Activated CD4-positive, alpha-beta T cell treated with anti-CD3 and anti-CD28 coated beads for 1 hour (primary cell): ENCODE data around the gene UBASH3B.

ENCODE experiments used
- DNase-seq: peaks from one replicate; pipeline ENCODE4 v3.0.0-alpha.2; 2020

Gene UBASH3B

GRCh38 chr11:122737951-122738693, 82.6 kb downstream of the UBASH3B start:
- no peak for DNase-seq

GRCh38 chr11:122741613-122742300, 86.2 kb downstream of the UBASH3B start:
- no peak for DNase-seq

GRCh38 chr11:122742301-122743018, 86.9 kb downstream of the UBASH3B start:
- no peak for DNase-seq

DNA sequence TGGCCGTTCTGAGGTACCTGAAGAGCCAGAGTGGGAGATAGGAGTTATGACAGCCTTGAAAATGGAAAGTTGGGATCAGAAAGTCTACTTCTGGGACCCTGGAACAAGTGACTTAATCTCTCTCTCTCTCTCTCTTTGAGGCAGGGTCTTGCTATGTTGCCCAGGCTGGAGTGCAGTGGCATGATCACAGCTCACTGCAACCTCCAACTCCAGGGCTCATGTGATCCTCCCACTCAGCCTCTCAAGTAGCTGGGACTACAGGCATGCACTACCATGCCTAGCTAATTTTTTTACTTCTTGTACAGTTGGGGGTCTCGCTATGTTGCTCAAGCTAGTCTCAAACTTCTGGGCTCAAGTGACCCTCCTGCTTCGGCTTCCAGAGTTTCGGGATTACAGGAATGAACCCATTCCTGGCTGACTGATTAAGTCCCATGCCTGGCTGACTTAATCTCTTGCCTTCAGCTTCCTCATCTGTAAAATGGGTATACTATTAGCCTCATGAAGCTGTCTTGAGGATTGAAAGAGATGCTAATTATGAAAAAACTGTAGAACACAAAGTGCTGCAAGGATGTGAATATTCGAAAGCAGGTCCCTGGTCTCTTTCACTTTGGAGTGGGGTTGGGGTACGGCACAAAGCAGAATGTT, 87.7 kb downstream of the UBASH3B start:
- DNase-seq: no peak

DNA sequence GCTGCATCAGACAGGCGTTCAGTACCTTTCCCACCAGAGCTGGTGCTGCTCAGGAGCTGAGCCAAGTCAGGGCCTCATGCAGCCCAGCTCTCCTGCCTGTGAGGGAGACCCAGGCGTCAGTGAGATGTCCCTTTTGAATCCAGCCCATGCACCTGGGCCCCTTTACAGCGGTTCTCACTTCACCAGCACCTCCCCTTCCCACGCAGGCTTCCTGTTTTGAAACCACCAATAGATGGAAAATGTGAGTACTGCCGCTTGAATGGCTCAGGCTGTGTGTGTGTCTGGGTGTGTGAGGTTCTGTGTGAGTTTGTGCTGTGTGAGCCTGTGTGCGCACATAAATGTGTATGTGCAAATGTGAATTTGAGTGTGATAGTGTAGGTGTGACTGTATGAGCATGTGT, 88.4 kb downstream of the UBASH3B start:
- DNase-seq: peak; percentile 72

- DNase-seq: no peak
These were observed 88.8 kb downstream of the UBASH3B start for GRCh38 chr11:122744357-122744756.

DNA sequence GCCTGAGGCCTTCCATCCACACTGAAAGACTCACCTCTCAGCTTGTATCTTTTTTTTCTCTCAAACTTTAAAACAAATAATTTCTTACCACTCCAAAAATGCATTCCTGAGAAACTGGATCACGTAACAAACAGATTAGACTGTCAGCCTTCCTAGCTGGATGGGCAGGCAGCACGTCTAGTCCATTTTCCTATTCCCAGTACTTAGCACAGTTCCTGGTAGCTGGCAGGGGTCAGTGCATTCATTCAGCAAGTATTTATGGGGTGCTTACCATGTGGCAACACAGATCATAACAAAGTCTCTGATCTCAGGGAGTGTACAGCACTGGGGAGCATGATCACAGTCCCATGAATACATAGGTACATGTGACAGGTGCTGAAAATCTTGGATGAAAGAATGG, 89.6 kb downstream of the UBASH3B start:
- DNase-seq: no peak

GRCh38 chr11:122746050-122746478, 90.5 kb downstream of the UBASH3B start:
- DNase-seq: peak; percentile 30

DNA sequence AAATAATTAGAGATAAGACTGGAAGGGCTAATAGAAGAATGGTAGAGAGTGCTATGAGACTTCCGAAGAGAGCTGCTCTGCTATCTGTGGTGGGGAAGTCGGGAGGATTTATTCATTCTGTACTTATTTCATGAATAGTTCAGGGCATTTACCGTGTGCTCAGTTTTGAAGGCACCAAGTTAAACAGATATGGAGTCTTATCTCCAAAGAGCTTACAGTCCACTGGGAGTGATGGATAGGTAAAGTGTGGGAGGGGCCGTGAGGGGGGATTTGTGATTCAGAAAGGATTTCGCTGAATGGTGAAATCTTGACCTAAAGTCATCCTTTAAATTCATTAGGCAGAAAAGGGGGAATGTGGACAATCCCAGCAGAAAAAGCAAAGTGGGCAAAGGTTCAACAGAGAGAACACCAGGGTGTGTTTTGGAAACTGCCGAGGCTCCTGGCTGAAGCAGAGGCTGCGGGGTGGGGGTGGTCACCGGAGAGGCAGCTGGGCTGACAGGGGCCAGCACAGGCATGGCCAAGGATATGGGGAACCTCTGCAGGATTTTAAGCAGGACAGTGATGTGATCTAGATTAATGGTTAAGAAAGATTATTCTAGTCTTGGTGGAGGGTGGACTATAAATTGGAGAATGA, 91.2 kb downstream of the UBASH3B start:
- DNase-seq: no peak

DNA sequence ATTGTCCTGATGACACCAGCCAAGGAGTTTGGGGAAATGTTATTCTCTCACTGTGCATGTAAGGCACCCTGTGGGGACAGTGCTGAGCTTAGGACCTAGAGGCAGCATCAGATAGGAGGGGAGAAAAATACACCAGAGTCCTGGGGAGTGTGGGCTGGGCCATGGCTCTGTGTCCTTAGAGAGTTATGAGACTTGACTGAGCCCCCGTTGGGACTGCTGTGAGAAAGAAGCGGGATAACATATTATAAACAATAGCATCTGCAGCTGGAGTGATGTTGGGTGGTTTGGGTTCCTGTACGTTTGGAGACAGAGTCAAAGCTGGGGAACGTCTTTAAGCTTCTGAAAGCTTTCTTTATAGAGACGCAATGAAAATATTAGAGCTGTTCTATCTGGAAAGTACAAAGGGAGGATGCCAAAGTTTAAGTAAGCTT, 91.8 kb downstream of the UBASH3B start:
- DNase-seq: no peak

DNA sequence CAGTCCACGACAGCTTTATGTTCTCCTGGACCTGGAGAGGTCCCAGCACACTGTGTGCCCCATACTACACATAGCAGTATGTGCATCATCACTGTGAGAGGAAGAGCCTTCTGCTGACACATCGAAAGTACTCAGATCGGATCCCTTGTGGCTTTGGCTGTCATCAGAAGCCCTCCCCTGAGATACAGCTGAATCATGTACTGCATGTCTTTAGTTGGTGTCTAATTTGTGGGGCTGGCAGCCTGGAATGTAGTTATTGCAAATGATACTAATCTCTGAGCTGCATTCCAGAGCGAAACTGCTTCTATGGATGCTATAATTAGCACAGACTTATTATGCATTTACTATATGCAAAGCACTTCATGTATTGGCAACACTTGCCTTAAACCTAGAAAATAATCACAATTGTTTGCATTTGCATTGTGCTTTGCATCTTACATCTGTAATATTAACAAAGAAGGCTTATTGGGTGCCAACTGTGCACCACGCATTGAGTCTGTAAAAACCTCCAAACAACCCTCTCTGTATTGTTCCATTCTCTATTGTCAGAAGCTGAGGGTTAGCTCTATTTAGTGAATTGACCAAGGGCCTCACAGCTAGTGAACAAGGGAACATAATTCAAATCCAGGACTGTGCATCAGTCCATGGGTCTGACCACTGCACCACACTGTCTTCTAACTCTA, 93.6 kb downstream of the UBASH3B start:
- peak; percentile 38 for DNase-seq

DNA sequence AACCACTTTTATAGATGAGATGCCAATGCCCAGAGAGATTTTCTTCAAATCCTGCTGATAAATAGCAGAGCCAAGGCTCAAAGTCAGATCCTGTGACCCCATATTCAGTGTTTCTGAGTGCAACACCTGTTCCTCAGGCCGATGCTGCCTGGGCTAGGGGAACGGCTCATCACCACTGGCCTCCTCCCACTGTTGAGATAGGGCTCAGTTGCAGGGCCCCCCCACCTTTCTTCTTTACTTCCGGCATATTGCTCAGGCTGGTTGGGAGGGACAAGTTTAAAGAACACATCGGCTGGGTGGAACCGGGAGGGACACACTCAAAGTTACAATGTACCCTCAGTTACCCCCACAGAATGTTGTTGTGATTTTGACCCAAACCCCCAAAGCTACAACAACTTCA, 94.5 kb downstream of the UBASH3B start:
- DNase-seq: no peak

- no peak for DNase-seq
These were observed 96.0 kb downstream of the UBASH3B start for GRCh38 chr11:122751292-122752070.

GRCh38 chr11:122754028-122754427, 98.5 kb downstream of the UBASH3B start:
- DNase-seq: no peak

- no peak for DNase-seq
These were observed 99.2 kb downstream of the UBASH3B start for GRCh38 chr11:122754553-122755322.

GRCh38 chr11:122755409-122755808, 99.9 kb downstream of the UBASH3B start:
- no peak for DNase-seq

- no peak for DNase-seq
These were observed 100.4 kb downstream of the UBASH3B start for GRCh38 chr11:122755941-122756340.

DNA sequence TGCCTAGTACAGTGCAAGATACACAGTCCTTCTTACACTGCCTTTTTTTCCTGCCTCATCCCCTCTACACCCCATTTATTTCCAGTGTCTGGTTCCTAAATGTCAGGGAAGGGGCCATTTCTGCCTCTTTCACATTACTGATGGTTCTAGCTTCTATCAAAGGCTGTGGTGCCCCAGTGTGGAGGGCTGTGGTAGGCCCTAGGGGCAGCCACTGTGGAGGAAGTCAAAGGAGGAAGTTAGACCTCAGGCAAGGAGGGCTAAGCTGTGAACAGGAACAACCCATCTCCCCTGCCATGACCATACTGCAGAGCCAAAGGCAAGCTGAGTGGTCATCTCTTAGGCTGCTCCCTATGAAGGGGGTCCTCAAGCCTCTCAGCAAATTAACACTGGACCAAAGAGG, 100.9 kb downstream of the UBASH3B start:
- peak; percentile 30 for DNase-seq

- no peak for DNase-seq
These were observed 101.7 kb downstream of the UBASH3B start for GRCh38 chr11:122757201-122757600.

DNA sequence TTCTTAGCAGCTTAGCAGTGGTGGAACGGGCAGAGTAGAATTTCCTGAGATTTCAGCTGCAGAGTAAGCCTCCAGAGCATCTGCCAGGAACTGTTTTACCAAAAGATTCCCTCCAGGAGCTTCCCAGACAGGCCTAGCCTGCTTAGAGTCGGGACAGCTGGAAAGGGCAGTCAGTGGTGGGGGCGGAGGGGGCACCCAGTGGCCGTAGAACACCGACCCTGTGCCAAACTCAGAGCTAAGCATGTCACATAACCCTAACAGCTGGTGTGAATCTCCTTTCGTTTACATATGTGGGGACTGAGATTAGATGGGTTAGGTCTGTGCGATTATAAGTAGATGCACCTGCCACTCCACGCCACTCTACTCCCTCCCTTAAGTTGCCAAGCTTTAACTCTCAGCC, 102.8 kb downstream of the UBASH3B start:
- no peak for DNase-seq

- DNase-seq: no peak
These were observed 103.5 kb downstream of the UBASH3B start for GRCh38 chr11:122758974-122759373.
